Stimulated activated CD4-positive, alpha-beta T cell treated with anti-CD3 and anti-CD28 coated beads, Interleukin-12 subunit alpha, Interleukin-12 subunit beta, amount 100 ng/mL, for 24 hours (primary cell): ENCODE measurements around the gene BPIFB3.
"Not testable (repeated sequence)": the region's sequence is repeated elsewhere in the genome, so short reads cannot be mapped to it uniquely, and the experiment has no call there.

ENCODE experiments used
- DNase-seq, 2 experiments: peaks; one replicate each; pipeline ENCODE4 v3.0.0-alpha.2; 2020; ENCODE audit warnings: low read depth in 2 of 2

The BPIFB3 gene

DNA sequence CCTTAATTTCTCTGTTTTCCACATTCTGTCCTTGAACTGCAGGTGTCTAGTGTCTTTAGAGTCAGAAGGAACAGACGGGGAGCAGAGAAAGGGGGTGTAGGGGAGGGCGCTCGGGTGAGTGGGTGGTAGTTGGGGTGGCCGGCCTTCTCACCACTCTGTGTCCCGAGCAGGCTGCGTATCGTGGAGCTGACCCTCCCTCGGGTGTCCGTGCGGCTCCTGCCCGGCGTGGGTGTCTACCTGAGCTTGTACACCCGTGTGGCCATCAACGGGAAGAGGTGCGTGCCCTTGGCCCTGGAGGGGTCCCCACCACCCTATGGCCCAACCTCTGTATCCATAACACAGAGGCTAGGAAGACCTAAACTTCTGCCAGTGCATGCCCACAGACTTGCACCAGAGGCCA lies 31.0 kb downstream of the BPIFB3 start:
- no peak for DNase-seq

DNA sequence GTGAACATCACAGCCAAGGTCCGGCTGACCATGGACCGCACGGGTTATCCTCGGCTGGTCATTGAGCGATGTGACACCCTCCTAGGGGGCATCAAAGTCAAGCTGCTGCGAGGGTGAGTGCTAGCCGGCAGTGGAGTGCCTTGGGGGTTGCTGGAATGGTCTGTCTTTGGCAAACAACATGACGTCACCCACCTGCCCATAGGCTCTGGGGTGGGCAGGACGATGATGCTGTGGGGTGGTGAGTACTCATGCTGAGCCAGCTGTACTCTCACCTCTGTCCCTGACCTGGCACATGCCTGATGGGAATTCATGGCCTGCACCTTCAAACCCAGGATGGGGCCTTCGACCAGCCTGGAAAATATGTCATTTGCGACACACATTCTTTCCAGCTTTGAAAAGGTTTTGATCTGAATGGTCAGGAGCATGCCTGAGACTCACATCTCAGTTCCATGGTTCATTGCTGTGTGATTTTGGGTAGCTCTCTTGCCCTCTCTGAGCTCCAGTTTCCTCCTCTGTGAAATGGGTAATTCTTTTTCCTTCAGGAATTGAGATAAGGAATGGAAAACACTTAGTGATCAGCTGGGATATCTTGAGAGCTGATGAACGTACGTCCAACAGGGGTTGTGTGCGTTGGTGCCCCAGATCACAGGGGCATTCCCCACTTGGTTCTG lies 32.5 kb downstream of the BPIFB3 start:
- no peak for DNase-seq

DNA sequence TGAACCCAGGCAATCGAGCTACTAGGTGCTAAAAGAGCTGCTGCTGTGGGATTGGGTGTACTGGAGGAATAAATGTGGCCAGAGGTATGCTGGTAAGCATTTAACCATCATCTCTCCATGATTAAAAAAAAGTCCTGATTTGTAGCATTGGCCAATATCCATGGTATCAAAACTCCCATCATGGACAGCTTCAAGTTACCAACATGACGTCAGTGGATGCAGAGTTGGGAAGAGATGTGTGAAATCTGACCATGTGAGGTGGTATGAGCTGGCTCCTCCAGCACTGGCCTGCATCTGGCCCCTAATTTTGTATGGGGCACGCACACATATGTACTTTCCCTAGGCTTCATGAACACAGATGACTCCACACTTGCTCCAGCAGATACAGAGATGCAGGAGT lies 37.4 kb downstream of the BPIFB3 start:
- DNase-seq = no peak

DNA sequence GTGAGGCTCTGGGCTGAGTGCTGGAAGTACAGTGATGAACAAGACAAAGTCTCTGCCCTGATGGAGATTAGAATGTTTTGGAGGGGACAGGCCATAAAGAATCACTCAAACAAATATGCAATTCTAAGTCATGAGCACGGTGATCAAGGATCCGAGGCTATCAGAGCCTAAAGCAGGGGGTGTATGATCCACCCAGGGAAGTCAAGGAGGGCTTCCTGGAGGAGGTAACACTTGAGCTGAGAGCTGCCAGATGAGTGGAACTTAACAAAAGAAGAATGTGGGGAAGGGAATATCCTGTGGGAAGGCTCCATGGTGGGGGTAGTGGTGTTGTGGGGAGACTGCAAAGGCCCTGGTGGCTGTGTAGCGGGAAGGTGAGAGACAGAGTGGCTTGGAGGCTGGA lies 38.0 kb downstream of the BPIFB3 start:
- no peak for DNase-seq

DNA sequence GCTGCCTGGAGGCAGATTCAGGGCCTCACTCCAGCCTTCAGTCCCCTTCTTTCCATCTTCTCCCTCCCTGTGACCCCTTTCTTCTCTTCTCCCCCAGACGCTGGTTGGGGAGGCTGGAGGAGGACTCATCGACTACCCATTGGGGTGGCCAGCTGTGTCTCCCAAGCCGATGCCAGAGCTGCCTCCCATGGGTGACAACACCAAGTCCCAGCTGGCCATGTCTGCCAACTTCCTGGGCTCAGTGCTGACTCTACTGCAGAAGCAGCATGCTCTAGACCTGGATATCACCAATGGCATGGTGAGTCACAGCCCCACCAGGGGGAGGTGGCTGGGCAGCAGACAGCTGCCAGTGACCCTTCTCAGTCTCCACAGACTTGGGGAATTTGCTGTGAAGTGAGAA lies 38.7 kb downstream of the BPIFB3 start:
- DNase-seq = no peak

DNA sequence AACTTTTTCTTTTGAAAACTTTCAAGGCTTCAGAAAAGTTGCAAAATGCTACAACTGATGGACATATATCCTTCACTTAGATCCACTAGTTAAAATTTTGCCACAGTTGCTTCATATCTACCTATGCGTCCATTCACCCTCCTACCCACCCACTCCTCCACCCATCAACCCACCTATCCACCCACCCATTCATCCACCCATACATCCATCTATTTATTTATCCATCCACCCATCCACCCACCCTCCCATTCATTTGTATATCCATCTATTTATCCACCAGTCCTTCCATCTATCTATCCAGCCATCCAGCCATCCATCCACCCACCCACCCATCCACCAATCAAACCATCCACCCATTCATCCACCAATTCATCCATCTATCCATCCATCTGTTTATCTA lies 39.4 kb downstream of the BPIFB3 start:
- no peak for DNase-seq

DNA sequence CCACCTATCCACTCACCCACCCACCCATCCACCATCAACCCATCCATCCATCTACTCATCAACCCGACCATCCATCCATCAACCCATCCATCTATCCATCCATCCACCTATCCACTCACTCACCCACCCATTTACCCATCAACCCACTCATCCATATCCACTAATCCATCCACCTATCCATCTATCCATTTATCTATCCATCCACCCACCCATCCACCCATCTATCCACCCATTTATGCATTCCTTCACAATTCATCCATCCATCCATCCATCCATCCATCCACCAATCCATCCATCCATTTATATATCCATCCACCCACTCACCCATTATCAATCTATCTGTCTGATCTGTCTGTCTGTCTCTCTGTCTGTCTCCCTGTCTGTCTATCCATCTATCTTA lies 39.9 kb downstream of the BPIFB3 start:
- no peak for DNase-seq

DNA sequence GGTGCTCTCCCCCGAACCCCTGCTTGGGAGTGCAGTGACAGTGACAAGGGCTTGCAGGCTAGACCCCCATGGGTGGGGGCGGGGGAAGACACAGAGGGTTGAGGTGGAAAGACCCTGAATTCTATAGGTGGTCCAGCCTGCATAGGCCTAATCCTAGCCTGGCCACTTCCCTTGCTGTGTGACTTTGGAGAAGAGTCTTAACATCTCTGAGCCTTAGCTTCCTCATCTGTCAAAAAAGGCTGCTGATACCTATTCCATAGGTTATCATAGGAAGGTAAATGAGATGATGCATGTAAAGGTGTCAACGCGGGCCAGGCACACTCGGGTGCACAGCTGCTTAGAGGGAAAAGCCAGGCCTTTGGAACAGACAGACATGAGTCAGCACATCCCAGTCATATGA lies 41.5 kb downstream of the BPIFB3 start:
- DNase-seq = no peak

DNA sequence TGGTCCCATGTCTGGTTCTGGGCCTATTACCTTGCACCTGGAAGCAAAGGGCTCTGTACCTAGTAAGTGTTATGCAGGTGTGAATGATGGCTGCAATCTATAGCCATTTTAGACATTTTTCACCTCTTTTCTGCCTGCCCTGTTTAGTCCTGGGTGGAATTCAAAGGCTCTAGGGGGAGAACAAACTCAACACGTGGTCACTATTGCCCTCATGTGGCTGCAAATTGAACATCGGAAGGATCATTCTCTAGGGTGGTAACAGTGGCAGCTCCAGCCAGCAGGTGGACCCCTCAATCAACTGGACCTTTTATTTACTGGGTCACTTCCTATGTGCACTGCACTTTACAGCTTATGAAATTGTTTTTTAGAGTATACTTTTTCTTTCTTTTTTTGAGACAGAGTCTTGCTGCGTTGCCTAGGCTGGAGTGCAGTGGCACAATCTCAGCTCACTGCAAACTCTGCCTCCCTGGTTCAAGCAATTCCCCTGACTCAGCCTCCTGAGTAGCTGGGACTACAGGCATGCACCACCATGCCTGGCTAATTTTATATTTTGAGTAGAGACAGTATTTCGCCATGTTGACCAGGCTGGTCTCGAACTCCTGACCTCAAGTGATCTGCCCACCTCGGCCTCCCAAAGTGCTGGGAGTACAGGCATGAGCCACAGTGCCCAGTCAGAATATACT lies 42.3 kb downstream of the BPIFB3 start:
- peak in 1 of 2 experiments; percentile 16 for DNase-seq

DNA sequence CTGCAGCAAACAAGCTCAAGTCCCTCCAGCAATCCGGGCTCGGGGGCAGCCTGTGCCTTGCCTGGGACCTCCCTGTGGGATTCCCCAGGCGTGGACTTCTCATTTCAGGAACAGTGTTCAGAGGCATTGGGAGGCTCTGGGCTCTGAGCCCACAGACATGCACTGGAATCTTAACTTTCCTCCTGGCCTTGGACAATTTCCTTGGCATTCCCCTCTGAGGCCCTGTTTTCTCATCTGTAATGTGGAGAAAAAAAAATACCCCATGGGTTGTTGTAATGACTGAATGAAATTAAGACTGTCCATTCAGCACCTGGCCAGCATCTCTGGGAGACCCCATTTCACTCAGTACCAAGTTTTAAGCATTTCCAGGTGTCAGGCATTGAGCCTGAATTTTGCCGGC lies 43.3 kb downstream of the BPIFB3 start:
- no peak for DNase-seq

DNA sequence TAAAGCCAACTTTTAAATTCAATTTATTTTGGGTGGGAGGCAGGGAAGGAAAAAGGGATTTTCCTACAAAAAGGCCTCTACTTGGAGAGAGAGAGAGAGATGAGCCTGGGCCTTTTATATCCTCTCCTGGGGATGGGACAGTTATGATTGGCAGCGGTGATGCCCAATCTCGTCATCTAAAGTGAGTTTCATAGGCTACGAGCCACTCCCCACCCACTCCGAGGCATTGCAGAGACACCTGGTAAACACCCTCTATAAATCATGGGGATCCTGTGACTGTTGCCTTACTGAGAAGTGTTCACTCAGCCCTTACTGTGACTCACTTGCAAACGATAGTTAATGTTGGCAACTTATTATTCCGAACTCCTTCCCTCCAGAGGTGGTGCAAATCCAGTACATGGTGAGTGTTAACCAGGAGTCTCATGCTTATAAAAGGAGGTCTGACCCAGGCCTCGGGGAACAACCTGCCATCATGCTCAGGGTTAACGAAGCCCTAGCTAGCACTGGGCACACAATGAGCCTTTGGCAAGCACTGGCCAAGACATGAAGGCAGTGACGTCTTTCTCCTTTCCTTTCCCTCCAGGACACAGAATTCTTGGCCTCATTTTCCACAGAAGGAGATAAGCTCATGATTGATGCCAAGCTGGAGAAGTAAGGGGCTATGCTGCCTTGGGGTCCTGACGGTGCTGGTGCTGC lies 46.3 kb downstream of the BPIFB3 start:
- no peak for DNase-seq

DNA sequence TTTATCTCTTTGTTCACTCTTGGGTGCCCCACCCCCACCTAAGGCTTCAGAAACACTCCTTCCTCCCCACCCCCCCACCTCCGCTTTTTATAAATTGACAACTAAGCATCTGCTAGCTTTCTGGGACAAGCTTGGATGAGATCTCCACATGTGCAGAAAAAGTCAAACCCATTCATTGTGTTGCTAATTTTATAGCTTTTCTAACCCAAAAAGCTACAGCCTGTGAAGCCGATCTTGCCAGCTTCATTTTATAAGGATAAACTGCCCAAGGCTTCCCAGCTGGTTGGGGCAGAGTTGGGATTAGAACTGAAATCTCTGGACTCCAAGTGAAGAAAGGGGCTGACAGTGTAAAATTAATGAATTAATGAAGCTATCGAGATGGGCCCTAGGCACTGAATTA lies 49.9 kb downstream of the BPIFB3 start:
- DNase-seq = no peak

DNA sequence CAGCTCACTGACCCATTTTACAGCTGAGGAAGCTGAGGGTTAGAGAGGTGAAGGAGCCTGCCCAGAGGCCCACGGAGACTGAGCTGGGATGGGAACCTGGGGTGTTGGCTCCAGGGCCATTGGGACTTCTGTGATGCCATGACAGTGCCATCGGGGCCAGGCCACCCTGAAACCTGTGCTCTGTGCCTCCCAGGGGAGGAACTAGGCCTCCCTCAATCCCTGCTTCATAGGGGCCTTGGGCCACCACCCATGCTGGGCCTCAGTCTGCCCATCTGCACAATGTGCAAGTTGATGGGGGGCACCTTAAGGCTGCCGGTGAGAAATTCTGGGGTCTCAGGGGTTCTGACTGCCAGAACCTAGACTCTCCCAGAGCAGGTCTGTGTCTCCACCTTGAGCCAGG lies 50.6 kb downstream of the BPIFB3 start:
- DNase-seq = no peak

DNA sequence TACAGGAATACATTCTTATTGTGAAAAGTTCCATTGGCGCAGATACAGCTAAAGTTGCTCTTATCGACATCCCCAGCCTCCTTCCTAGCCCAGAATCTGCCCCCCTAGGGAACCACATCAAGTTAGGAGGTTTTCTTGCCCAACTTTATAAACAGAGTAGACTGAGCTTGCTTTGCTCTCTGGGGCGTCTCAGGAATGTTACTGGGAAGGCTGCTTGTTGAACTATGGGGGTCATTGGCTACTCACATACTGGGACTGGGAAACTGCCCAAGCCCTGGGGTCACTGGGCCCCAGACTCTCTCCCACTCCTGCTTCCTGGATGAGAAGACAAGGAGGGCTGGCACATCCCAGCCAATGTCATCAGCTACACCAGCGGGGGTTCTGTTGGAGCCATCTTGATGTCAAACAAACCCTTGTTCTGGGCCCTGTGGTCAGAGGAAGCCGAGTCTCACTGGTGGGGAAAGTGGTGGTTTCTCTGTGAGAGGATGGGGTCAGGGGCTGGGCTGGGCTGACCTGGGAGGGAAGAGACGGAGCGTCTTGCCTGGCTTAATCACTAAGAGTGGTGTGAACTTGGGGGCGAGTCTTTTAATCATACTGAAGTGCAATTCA lies 51.7 kb downstream of the BPIFB3 start:
- DNase-seq = no peak

DNA sequence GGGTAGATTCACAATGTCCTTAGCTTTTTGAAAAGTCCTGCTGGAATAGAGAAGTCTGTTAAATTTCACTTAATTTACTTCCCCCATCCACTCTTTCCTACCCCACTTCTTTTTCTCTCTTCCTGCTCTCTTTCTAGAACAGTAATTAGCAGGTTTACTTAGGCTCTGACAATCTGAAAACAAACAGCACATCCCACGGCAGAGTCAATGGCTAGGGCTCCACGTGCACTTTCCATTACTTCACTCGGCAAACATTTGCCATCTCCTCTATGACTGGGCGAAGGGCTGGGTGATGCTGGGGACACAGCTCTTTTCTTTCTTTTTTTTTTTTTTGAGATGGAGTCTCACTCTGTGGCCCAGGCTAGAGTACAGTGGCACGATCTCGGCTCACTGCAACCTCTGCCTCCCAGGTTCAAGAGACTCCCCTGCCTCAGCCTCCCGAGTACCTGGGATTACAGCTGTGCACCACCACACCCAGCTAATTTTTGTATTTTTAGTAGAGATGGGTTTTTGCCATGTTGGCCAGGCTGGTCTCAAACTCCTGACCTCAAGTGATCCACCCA lies 52.4 kb downstream of the BPIFB3 start:
- not testable (repeated sequence) for DNase-seq

DNA sequence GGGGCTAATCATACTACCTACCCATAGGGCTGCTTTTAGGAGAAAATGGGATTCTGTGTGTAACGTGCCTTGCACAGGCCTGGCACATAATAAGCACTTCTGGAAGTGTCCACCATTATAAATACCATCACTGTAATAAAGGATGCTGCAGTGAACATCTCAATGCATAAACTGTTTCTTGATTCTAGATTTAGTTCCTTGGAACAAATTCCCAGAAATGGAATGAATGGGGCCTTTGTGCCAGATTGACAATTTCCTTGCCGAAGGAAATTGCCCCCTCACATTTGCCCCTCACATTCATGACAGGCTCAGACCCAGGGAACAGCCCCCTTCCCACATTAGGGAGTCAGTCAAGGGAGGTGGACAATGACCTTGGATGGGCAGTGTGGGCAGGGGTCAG lies 55.0 kb downstream of the BPIFB3 start:
- DNase-seq = no peak

DNA sequence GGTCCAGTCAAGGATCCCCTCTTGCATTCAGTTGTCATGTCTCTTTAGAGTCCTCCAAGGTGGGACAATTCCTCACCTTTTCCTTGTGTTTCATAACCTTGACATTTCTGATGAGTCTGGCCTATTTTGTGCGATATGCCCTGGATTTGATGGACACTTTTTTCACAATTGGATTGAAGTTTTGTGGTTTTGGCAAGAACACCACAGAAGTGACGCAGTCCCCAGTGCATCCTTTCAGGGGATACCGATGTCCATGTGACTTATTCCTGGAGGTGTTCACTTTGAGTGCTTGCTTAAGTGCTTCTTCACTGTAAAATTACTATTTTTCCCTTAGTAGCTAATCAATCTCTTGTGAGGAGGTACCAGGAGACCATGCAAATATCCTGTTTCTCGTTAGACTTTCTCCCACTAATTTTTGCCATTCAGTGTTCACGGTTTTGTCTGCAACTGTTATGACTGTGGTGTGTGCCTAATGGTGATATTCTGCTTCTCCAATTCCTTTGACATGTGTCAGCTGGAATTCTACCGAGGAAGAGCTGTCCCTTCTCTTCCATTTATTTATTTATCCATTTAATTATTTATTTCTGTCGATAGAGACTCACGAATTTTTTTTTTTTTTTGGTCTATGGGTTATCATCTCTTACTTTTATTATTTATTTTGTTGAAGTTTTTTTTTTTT lies 56.6 kb downstream of the BPIFB3 start:
- no peak for DNase-seq

DNA sequence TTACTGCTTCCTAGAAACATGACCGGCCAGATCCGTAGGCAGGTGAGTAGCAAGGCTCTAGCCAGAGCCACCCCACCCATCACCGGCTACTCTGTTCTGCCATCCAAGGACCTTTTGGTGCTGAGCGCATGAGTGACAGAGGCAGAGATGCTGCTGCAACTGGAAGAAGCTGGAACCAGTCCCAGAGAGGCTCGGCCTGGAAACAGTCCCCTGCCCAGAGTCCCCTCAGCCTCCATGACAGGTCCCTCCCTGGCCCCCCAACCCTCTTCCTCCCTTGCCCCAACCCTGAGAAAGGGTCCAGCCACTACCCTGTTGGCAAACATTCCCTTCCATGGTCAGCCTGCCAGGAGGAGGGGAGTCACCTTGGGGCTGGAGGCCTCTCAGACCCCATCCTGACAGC lies 57.6 kb downstream of the BPIFB3 start:
- DNase-seq = no peak

DNA sequence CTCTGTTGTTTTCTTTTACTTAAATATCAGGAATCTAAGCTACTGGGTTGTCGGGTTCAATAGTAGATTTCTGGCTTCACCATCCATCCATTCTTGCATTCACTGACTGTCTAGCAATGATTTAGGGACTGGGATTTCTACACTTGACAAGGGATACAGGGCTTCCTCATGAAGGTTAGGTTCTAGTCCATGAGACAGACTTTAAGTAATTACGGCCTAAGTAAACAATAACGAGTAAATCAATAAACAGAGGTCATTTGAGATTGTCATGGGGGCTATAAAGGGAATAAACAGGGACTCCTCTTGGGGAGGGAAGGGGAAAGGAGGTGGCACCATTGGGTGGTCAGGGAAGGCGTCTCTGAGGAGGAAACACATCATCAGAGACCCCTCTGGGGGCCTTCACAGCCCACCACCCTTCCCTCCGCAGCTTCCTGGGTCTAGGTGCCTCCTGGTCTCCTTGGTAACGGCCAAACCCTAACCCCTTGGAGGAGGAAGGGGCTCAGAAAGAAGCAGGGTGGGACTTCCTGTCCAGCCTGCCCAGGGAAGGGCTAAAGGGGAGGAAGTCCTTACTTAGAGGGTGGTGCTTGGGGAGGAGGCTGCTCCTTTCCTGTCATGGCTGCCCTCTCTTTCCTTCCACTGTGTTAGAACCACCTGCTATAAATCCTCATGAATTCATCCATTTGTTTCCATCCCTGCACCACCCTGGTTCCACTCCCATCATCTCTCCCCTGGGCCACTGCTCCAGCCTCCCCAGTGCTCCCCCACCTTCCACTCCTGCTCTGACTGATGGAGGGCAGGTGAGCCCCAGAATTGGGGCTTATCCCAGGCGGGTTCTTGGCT lies 59.1 kb downstream of the BPIFB3 start:
- no peak for DNase-seq

DNA sequence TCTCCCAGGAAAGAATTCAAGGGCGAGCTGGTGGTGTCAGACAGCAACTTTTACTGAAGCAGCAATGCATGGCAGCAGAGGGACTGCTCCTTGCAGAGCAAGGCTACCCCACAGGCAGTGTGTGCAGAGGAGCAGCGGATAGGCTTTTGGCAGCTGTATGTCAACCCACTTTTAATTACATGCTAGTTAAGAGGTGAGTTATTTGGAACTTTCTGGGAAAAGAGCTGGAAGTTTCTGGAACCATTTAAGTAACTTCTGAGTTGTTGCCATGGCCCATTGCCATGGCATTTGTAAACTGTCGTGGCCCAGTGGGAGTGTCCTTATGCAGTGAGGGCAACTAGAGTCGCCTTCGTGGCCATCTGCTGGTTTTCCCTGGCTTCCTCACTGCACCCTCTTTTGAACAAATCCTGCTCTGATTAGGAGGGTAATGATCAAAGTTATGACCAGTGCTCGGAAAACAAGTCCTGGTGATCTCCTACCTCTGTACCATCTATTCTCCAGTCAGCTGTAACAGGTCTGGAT lies 59.7 kb downstream of the BPIFB3 start:
- no peak for DNase-seq

DNA sequence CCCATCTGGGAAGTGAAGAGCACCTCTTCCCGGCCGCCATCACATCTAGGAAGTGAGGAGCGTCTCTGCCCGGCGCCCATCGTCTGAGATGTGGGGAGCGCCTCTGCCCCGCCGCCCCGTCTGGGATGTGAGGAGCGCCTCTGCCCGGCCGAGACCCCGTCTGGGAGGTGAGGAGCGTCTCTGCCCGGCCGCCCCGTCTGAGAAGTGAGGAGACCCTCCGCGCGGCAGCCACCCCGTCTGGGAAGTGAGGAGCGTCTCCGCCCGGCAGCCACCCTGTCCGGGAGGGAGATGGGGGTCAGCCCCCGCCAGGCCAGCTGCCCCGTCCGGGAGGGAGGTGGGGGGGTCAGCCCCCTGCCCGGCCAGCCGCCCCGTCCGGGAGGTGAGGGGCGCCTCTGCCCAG lies 61.8 kb downstream of the BPIFB3 start:
- DNase-seq = not testable (repeated sequence)
